HG03103 (cell line): Measurements from ENCODE around the gene LRRC17.

Source experiments
- ATAC-seq: cut with Tn5 transposase; IDR thresholded peaks from one replicate; pipeline ENCODE4 v1.9.1; 2021; ENCODE audit warnings: low read depth; ENCODE audit not compliant: unreplicated experiment

Gene LRRC17

GRCh38 chr7:102983602-102984001 is 70.8 kb downstream of the LRRC17 start:
- no peak for ATAC-seq

GRCh38 chr7:102985176-102985783 is 72.5 kb downstream of the LRRC17 start:
- no peak for ATAC-seq

GRCh38 chr7:102988088-102988487 is 75.3 kb downstream of the LRRC17 start:
- no peak for ATAC-seq

GRCh38 chr7:102988631-102989560 is 76.1 kb downstream of the LRRC17 start:
- no peak for ATAC-seq

GRCh38 chr7:102990642-102991041 is 77.8 kb downstream of the LRRC17 start:
- ATAC-seq, result no peak

- ATAC-seq, result no peak
Observed at GRCh38 chr7:102991077-102991539, 78.3 kb downstream of the LRRC17 start.

GRCh38 chr7:102991540-102992214 is 78.9 kb downstream of the LRRC17 start:
- no peak for ATAC-seq

- no peak for ATAC-seq
Observed at GRCh38 chr7:102992509-102992937, 79.7 kb downstream of the LRRC17 start.

- no peak for ATAC-seq
Observed at GRCh38 chr7:102992938-102993717, 80.3 kb downstream of the LRRC17 start.

GRCh38 chr7:102993718-102994029 is 80.9 kb downstream of the LRRC17 start:
- ATAC-seq, result no peak

GRCh38 chr7:102994567-102994966 is 81.8 kb downstream of the LRRC17 start:
- ATAC-seq, result no peak
